Transverse colon (tissue), 3 donors: ENCODE results near the gene COL23A1.

Source experiments
- CTCF ChIP-seq, 5 experiments: fragments of 200-600 bp in 3 of 5; fragments of 450-650 bp in 2 of 5; sonication (generic) in 3 of 5; IDR thresholded peaks; 1 replicate in 2 of 5; 2 replicates in 3 of 5; pipeline ENCODE4 v1.5.1; 2016 to 2017; ENCODE audit warnings: antibody characterized with exemption in 5 of 5, inconsistent platforms in 3 of 5, mild to moderate bottlenecking in 2 of 5, moderate library complexity in 1 of 5
- EP300 ChIP-seq: sonication (generic); formaldehyde crosslinking; IDR thresholded peaks from one replicate; pipeline ENCODE4 v1.6.1; 2017; ENCODE audit warnings: antibody characterized with exemption, low read depth

DNA sequence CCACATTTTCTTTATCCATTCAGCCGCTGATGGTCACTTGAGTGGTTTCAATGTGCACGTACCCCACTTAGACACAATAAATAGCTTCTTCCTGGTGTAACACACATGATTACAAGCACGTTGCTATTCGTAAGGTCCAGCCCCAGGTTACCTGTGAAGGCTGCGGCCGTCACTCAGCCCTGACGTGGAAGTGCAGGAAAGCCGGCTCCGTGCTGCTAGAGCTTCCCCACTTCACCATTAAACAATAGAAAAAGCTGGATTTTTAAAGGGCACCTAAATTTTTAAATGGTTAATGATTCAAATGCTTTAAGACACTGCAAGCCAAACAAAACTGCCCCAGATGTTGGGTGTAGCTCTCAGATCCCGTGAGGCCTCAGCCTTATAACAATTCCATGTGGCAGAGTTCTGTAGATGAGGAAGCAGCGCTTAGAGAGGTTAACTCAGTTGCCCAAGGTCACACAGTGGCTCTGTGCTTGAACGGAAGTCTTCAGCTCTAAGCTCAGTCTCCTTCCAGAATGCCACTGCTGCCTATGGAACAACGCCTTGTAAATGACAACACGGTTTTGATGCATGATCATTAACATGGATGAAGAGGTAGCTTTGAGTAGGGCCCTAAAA is 125.7 kb downstream of the COL23A1 start:
- TF ChIP-seq CTCF (IDR thresholded peaks at IDR 0.05) (no peak), EP300 (no peak)
